Thoracic aorta (tissue), 2 donors: ENCODE results near the gene TBC1D19. TPM values are rescaled to one million over a fixed set of nuclear protein-coding genes. Genes with fewer than 3 reads are reported as not detected.

Experiments
- ATAC-seq: fragments of 150-250 bp; one replicate; pipeline ENCODE4 v1.8.0; 2017; ENCODE audit warnings: low read depth; ENCODE audit not compliant: insufficient number of reproducible peaks, low FRiP score
- DNase-seq: peaks from one replicate; pipeline ENCODE4 v3.0.0-alpha.2; 2020; ENCODE audit warnings: low spot score
- H3K27ac ChIP-seq, 2 donors: fragments of 200-600 bp; sonication (generic); 1 replicate in 1 of 2; 2 replicates in 1 of 2; pipeline ENCODE4 v1.5.1; 2016; ENCODE audit warnings: mild to moderate bottlenecking in 2 of 2, moderate library complexity in 2 of 2
- H3K27me3 ChIP-seq: fragments of 200-600 bp; sonication (generic); replicated peaks from 2 replicates; pipeline ENCODE4 v1.6.0; 2016; ENCODE audit warnings: mild to moderate bottlenecking; ENCODE audit not compliant: insufficient read depth
- H3K36me3 ChIP-seq: fragments of 200-600 bp; sonication (generic); one replicate; pipeline ENCODE4 v1.5.1; 2016
- H3K4me1 ChIP-seq, 2 donors: fragments of 200-600 bp; sonication (generic); 1 replicate in 1 of 2; 2 replicates in 1 of 2; pipeline versions ENCODE4 v1.5.1 to v1.6.0; 2016; ENCODE audit warnings: low read depth in 2 of 2, mild to moderate bottlenecking in 1 of 2; ENCODE audit not compliant: control insufficient read depth in 1 of 2
- H3K4me3 ChIP-seq: fragments of 200-600 bp; sonication (generic); 2 replicates; pipeline ENCODE4 v1.5.1; 2016; ENCODE audit warnings: mild to moderate bottlenecking
- H3K9me3 ChIP-seq: fragments of 200-600 bp; sonication (generic); 2 replicates; pipeline ENCODE4 v1.5.1; 2016
- CTCF ChIP-seq: fragments of 200-600 bp; sonication (generic); IDR thresholded peaks from one replicate; pipeline ENCODE4 v1.5.1; 2019; ENCODE audit warnings: antibody characterized with exemption
- total RNA-seq, 2 donors: library from RNA; depleted of rRNA; stranded (reverse); fragments of >200 nt; gene quantifications; one replicate each; pipeline versions ENCODE4 v1.1.0 to v1.2.3, GENCODE V29; 2016

Gene TBC1D19
- total RNA-seq, 2 donors from 2014 or later: 9.1 to 19.4 TPM

GRCh38 chr4:26804451-26804850, 220.6 kb downstream of the TBC1D19 start:
- Histone ChIP-seq H3K4me1 (peaks cover 0 to 10% of the 10 kb centered on the region in 2 donors), H3K9me3 (no peaks in the 10 kb centered on the region), H3K36me3 (no peaks in the 10 kb centered on the region), H3K27me3 (no peaks in the 10 kb centered on the region), H3K27ac (no peak overlapping the region), H3K4me3 (no peak overlapping the region)
- no peak for TF ChIP-seq CTCF
- DNase-seq: no peak
- ATAC-seq: no peak

GRCh38 chr4:26804925-26805324, 221.0 kb downstream of the TBC1D19 start:
- Histone ChIP-seq H3K27ac (no peak overlapping the region), H3K9me3 (no peaks in the 10 kb centered on the region), H3K4me3 (no peak overlapping the region), H3K27me3 (no peaks in the 10 kb centered on the region), H3K4me1 (peaks cover 0 to 10% of the 10 kb centered on the region in 2 donors), H3K36me3 (no peaks in the 10 kb centered on the region)
- DNase-seq (no peak), ATAC-seq (no peak)
- TF ChIP-seq CTCF: no peak

Other genes starting within 250 kb of the TBC1D19 start
- 1 to 10 TPM in 1 of 2 donors, not detected in 1; 1.2 TPM for gene CCKAR, start 93.6 kb upstream of the TBC1D19 start, total RNA-seq